ENCODE data around the gene TRIM33.
"Not testable (repeated sequence)": the region's sequence is repeated elsewhere in the genome, so short reads cannot be mapped to it uniquely, and the experiment has no call there.

TRIM33 gene

DNA sequence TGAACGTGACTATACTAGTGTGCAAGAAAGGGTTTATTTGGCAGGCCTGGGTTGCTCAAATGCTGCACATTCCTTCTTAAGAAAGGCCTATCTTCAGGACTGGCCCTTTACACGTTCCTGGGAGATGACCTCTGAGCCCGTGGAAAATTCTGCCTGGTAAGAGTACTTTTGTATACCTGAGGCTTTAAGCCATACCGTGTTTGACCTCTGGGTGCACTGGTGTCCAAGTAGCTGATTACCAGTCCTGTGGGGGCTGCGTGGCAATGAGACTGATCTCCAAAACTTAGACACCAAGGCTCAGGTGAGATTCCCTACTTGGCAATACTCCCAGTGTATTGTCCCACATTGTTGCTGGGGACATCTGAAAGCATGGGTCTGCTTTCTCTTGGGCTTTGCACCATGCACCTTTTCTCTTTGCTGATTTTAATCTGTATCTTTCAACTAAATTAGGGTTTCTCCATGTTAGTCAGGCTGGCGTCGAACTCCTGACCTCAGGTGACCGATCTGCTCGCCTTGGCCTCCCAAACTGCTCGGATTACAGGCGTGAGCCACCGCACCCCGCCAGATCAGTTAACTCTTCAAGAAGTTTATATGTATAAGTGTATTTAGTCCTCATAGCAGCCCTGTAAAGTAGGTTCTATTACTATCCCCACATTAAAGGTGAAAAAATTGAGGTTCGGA, 44.5 kb downstream of the TRIM33 start:
- DNase-seq (ENCODE audit: low read depth in 2 of 2) = no peak

DNA sequence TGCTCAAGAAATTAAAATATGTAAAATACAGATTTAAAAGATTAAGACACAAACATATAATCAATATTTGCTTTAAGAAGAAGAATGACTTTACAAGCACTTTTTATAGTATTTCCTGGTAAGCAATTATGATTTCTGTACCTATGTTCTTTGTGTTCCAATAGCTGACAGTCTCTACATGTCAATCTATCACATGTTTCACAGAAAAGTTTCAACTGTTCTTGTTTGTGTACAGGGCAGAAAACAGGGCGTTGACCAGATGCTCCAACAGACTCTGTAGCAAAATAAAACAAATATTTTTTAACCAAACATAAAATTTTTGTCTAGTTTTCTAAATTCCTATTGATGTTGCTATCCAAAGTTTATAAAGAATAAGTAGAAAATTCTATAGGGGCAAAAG, 48.0 kb downstream of the TRIM33 start:
- no peak for DNase-seq (ENCODE audit: low read depth in 2 of 2)

DNA sequence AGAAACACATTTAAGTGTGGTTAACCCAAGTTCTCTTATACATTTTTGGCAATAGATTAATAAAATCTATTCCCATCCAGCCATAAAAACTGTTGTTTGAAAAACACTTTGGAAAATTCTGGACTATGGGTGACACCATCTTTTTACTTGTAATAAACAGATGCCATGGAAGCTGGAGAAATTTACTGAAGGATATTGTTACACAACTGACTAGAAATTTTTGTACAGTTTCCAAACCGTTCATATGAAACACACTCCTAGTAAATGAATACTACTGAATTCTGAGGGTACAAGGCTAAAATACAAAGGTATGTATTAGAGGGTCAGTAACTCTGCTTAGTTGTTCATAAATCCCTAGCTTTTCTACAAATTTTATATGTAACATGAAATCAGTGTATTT, 48.7 kb downstream of the TRIM33 start:
- no peak for DNase-seq (ENCODE audit: low read depth in 2 of 2)

DNA sequence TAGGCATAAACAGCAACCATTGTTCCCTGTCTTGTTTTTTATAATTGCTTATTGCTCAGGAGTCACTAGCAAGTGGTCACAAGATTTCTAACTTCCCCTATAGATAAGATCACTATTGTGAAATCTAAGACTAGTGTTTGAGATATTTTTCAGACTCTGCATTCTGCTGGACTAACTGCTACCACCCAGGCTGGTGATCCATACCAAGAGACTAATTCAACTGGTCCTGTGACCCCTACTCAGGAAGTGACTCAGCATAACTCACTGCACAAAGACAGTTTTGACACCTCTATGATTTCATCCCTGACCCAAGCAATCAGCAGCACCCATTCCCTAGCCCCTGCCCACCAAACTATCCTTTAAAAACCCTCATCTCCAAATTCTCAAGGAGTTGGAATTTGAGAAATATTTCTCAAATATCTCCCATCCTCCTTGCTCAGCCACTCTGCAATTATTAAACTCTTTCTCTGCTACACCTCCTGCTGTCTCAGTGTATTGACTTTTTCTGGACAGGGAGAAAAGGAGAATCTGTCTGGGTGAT, 52.7 kb downstream of the TRIM33 start:
- no peak for DNase-seq (ENCODE audit: low read depth in 2 of 2)

DNA sequence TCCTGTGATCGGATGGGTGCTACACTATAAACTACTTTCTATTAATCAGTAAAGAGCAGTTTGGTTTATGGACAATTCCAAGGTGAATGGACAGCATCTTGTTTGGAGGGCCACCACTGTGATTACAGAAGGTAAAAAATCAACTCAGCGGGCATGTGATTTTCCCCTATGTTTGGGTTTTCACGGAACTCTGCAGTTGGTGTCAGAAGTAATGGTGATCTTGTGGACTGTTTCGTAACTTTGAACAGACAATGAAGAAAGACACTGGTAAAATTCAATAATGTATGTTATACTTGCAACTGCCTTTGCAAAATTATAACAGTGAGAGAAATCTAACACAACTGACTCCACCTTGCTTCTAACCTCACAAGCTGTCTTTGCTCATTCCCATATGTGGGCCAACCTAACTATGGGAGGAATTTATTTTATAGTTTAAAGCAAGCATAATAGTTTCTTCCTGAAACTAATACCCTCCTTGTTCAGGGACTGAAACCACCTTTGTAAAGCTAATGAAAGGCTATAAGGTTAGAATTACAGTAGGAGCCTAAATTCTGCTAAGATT, 53.2 kb downstream of the TRIM33 start:
- DNase-seq (ENCODE audit: low read depth in 2 of 2) = no peak

DNA sequence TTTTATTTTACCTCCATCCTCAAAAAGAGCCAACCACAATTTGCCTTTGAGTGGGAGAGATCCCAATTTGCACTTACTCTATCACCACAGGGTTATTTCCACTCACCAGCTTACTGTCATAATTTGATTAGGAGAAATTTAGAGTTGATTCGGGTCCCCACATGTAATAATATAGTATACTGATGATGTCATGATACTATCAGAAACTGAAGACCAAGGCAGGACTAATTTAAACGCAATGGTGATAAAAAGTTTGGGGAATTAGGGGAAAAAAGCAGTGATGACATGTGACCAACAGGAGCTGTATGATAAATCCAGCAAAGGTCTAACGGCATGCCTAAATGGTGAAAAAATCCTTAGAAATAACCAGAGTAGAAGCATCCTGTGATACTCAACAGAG, 54.4 kb downstream of the TRIM33 start:
- DNase-seq (ENCODE audit: low read depth in 2 of 2) = no peak

DNA sequence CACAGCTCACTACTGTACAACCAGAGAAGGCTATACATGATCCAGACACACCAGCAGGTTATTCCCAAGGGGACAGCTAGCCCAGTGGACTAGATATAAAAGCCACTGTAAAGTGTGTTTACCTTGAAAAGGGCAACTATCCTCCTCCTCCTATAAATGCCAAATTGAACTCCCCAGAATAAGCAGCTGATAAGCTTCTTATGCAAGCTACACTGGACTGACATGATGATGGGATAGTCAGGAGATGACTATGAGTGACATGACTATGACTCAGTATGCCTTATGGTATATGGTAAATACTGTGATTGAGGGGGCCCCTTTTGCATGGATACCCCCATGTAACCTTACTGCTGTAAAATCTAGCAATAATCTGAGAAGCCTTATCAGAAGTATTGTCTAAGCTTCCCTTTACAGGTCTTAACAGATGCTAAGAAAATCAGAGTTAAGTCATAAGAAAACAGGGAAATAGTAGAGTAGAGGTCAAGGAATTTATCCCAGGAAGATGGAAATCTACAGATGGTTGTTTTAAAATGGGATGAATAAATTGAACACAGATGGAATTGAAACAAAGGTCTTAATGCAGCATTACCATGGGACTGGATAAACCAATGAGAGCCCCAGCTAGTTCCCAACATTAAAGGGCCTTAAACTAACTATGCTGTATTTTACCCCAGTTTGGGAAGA, 55.8 kb downstream of the TRIM33 start:
- no peak for DNase-seq (ENCODE audit: low read depth in 2 of 2)

DNA sequence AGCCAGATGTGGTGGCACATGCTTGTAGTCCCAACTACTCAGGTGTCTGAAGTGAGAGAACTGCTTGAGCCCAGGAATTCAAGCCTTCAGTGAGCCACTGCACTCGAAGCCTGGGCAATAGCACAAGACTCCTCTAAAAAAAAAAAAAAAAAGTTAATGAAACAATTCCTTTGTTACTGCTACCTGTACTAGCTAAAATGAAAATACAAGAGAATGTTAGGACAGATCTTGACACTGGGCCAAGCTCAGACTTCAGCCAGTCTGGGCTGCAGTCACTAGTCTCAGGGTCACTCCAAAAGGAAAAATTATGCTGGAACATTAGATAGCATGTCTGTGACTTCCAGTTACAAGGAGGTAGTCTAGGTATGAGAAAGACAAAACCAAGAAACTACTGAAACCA, 56.5 kb downstream of the TRIM33 start:
- DNase-seq (ENCODE audit: low read depth in 2 of 2) = no peak

DNA sequence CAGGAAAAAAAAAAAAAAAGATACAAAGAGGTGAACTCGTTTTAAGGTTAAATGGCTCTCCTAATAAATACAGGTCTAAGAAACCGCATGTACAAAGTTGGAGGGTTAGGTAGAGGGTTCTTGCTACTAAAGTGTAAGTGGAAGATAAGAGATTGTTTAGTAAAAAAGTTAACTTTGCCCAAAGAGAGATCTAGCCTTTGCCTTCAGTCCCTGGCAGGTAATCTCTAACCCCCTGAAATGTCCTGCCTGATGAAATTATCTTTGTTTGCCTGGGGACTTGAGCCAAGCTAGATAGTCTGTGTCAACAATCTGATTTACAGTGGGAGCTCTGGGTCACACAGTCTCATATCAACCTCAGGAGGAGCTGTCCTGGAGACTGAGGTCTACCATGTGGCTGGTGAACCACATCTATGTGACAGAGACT, 57.6 kb downstream of the TRIM33 start:
- no peak for DNase-seq (ENCODE audit: low read depth in 2 of 2)

DNA sequence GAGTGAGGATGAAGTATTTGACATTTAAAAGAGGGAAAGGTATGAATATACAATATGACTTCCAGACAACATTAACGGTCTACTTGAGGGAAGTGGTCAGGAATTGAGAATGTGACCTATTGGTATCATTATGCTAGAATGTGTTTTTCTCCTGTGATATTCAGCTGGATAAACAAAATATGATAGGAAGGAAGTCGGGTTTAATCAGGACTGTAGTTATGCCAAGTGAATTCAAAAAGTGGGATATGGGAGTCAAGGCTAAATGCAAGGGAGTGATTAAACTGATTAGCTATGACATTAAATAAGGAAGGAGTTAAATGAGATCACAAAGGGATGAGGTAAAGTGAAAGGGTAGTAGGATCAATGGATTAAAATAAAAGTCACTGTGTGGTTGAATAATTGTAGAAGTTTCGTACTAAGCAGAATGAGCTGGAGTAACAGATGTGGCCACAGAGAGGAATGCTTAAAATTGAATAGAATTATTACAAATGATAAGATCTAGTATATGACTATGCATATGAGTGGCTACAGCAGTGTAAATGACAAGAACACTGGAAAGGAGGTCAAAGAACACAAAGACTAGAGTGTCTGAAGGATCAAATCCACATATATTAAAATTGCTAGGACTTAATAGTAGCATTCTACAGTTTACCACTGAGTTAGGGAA, 62.5 kb downstream of the TRIM33 start:
- no peak for DNase-seq (ENCODE audit: low read depth in 2 of 2)

DNA sequence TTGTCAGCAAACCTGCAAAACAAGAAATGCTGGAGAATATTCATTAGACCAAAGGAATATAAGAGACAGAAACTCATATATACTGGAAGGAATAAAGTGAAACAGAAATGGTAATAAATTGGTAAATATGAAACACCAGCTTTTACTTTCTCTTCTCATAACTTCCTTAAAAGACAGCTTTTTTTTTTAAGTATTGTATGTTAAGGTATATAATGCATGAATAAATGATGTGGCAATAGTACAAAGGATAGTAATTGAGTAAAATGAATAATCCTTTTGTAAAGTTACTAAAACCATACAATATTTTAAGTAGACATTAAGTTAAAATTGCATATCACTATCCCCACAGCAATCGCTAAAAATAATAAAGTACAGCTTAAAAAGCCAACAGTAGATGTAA, 64.8 kb downstream of the TRIM33 start:
- DNase-seq (ENCODE audit: low read depth in 2 of 2) = no peak

DNA sequence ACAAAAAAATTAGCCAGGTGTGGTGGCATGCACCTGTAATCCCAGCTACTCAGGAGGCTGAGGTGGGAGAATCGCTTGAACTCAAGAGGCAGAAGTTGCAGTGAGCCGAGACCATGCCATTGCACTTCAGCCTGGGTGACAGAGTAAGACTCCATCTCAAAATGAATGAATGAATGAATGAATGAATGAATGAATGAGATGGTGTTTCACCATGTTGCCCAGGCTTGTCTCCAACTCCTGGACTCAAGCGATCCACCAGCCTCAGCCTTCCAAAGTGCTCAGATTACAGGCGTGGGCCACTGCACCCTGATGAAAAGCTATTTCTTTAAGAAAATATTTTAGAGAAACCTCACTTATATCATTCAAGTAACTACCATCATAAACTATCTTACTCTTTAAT, 67.8 kb downstream of the TRIM33 start:
- not testable (repeated sequence) for DNase-seq (ENCODE audit: low read depth in 2 of 2)

DNA sequence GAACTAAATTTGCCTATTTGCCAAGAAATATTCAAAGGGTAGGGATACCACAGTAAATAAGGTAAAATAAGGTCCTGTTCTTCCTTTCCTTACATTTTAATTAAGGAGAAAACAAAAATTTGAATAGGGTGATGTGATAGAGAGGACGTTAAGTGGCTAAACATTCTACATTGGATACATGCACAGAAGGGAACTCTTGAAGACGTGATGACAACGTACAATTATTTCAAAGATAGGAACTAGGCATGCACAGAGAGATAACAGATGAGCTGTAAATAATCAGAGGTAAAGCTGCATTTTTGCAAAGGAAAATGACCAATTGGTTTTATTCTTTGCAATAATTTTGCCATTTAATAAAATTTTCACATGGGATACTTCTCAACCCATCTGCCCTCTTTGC, 69.7 kb downstream of the TRIM33 start:
- DNase-seq (ENCODE audit: low read depth in 2 of 2) = no peak

DNA sequence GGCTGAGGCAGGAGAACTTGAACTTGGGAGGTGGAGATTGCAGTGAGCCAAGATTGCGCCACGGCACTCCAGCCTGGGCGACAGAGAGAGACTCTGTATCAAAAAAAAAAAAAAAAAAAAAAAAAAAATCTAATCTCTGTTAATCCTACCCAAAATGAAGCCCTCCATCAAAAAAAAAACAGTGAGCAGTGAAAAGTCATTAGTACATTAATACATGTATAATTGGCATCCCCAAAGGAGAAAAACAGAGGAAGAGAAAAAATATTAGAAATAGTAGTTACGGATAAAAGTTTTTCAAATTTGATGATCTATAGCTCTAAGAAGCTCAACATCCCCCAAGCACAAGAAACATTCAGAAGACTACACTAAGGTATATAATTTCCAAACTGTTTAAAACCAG, 71.6 kb downstream of the TRIM33 start:
- DNase-seq (ENCODE audit: low read depth in 2 of 2) = no peak

DNA sequence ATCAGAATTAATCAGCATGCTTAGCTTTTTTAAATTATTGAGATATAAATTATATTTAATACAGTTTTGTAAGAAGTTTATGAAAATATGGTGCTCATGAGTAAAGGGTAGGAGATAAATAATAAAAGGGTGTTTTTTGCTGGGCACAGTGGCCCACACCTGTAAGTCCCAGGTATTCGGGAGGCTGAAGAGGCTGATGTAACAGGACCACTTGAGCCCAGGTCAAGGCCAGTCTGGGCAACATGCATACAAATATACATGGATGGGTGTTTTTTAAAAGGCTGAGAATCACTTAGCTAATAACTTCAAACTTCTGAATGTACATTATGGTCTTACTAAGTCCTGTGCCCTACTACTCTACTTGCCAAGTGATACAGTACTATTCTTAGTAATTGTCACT, 73.2 kb downstream of the TRIM33 start:
- DNase-seq (ENCODE audit: low read depth in 2 of 2) = no peak

DNA sequence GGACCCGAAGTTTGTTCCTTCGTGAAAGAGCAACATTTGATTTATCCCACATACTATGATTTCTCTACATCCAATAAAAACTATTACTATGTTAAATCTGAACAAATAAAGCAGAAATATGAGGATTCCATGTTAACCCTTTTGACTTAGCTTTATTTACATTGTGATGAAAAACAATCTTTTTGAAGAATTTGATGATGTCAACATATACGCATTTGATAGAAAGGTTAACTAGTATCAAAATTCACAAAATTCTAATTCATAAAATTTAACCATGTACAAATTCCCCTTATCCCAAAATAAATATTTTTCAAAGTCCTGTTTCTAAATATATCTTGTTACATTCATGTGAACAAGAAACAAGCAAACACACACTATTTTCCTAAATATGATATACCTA, 74.2 kb downstream of the TRIM33 start:
- DNase-seq (ENCODE audit: low read depth in 2 of 2) = no peak

DNA sequence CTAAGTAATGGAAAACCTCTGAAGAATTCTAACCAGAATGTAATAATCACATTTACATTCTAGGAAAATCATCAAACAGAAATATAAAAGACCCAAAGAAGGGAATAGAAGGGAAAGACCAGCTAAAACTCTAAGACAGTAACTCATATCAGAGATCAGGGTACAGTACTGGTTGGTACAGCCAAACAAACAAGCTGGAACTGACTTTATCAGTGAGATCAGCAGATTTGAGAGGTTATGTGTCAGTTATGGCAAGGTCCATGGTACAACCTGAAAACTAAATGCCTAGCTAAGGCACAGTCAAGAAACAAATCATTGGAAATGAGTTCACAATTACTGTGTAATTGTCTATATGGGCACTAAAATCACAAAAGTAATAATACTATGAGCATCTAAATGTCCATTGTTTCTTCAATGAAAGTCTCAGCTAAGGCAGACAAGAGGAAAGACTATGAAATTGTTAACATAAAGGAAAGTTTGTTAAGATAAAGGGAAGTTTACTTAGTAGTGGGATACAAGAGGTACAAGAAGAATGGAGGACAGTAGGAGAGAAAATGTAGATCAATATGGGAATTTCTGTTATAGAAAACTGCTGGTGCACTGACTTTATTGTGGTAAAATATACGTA, 75.8 kb downstream of the TRIM33 start:
- DNase-seq (ENCODE audit: low read depth in 2 of 2) = no peak

DNA sequence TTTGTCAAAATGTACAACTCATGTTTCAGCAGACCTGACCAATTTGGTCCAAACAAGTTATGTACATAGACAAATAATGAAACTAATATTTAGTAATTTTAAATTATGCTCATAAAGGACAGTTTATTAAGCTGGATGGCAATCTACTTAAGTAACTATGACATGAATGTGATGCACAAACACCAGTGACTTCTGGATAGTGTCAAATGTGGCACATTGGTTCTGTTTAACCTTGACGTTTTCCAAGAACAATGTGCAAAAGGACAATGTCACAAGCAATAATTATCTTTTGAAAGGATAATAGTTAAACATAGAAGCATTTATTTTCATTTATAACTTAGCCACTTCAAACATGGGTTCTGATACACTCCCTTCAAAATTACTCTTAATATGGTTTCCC, 80.0 kb downstream of the TRIM33 start:
- DNase-seq (ENCODE audit: low read depth in 2 of 2) = no peak

DNA sequence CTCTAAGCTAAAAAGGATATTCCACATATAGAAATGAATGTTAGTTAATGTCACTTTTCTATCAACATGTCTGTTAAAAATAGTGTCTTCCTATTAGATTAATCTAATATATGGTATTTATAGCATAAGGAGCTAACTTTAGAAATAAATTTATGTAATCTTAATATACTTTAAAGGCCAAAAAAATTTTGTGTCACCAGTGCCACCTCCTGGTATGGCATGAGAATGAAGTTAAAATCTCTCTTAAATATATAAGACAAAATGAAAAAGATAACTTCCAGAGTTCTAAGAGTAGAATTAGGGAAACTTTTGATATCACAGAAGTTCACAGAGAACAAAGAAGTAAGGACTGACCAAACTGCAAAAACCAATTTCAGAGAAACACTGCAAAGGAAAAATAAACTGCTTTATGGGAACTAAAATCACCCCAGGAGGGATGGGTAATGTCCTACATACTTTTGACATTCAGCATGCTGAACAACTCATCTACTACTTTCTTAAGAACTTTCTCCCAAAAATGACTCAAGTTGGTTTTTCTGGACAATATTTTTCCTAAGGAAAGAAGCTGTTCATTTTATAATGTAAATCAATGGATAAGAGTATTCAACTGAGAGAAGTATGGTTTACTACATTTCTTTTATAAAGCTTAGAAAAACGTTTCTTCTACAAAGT, 82.8 kb downstream of the TRIM33 start:
- DNase-seq (ENCODE audit: low read depth in 2 of 2) = no peak

DNA sequence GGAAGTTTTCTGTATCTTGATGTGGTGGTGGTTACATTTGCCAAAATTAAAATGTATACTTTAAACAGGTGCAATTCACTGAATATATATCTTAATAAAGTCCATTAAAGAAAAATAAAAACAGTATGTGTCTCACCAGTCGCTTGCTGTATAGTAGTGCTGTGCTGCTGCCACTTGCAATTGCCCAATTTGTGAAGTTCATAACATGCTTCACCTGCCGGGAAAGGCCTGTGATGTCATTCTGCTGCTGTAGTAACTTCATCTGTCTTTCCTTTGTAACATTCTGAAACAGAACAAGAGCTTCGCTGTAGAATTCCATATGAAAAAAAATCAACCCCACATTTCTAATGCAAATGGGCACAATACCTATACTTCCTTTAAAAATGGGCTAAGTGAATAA, 83.4 kb downstream of the TRIM33 start:
- no peak for DNase-seq (ENCODE audit: low read depth in 2 of 2)

DNA sequence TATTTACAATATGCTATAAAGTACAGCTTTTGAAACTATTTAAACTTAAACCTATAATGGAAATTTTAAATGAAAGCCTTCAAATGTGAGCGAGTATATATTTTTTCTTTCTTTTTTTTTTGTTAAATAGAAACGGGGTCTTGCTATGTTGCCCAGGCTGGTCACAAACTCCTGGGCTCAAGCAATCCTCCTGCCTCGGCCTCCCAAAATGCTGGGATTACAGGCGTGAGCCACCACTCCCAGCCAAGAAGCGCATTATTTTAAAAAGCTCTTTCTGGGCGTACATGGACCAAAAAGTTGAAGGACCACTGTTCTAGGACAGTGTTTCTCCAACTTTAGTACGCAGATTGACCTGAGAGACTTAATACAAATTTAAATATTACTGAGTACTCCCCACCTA, 87.5 kb downstream of the TRIM33 start:
- DNase-seq (ENCODE audit: low read depth in 2 of 2) = no peak

DNA sequence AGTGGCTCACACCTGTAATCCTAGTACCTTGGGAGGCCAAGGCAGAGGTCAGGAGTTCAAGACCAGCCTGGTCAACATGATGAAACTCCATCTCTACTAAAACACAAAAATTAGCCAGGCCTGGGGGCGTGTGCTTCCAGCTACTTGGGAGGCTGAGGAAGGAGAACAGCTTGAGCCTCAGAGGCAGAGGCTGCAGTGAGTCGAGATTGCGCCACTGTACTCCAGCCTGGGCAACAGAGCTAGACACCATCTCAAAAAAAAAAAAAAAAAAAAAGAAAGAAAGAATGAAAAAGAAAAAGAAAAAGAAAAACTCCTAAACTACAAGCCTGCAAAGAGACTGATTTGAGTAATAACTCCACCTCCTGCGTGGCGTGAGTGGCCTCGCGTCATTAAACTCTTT, 92.1 kb downstream of the TRIM33 start:
- not testable (repeated sequence) for DNase-seq (ENCODE audit: low read depth in 2 of 2)

Data from activated CD4-positive, alpha-beta T cell treated with anti-CD3 and anti-CD28 coated beads for 24 hours (primary cell).